Measurements from ENCODE around the gene KCTD13. TPM values are rescaled to one million over a fixed set of nuclear protein-coding genes. Genes with fewer than 3 reads are reported as not detected.

Gene KCTD13
- total RNA-seq, 1 experiment from 2014 or later: 40.7 TPM

DNA sequence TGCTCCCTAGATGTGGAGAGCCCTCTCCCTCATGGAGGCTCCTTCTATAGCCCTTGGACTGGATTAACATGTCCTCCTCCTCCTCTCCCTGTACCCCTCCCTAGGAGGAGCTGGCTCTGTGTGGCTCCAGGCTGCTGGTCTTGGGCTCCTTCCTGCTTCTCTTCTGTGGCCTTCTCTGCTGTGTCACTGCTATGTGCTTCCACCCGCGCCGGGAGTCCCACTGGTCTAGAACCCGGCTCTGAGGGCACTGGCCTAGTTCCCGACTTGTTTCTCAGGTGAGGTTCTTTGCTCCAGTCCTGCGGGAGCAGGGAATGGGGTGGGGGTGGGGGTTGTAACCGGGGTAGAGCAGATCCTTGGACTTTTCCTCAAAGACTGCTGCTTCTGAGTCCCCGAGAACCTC lies 45.3 kb upstream of the KCTD13 start (continued):
- TF ChIP-seq ZBTB33 (IDR thresholded peaks at IDR 0.05; ENCODE audit: extremely low read depth, insufficient replicate concordance, low read length): no peak
- TF ChIP-seq TCF7L2 (IDR thresholded peaks at IDR 0.05; ENCODE audit: borderline replicate concordance, extremely low read depth, insufficient read depth, insufficient read length): no peak
- TF ChIP-seq YY1 (IDR thresholded peaks at IDR 0.05; ENCODE audit: extremely low read depth, insufficient replicate concordance, low read depth, low read length): no peak
- no peak for TF ChIP-seq SRF (IDR thresholded peaks at IDR 0.05; ENCODE audit: low read depth)
- TF ChIP-seq SIN3A (IDR thresholded peaks at IDR 0.05; ENCODE audit: low read depth): no peak
- no peak for TF ChIP-seq POLR2A (IDR thresholded peaks at IDR 0.05; ENCODE audit: borderline replicate concordance, extremely low read depth, insufficient read depth, insufficient read length)
- no peak for TF ChIP-seq POLR2AphosphoS5 (IDR thresholded peaks at IDR 0.05; ENCODE audit: low read depth, low read length)
- TF ChIP-seq CBX3 (IDR thresholded peaks at IDR 0.05; ENCODE audit: low read depth): no peak

GRCh38 chr16:29968205-29968604 lies 42.2 kb upstream of the KCTD13 start:
- H3K79me2 ChIP-seq (ENCODE audit: insufficient read depth, low read length): no peaks in the 10 kb centered on the region
- DNase-seq (ENCODE audit: low read depth, low spot score): no peak
- no TSS peak for BruUV-seq (replicated peaks)
- peaks cover 0 to 8% of the 10 kb centered on the region in 2 experiments; a peak in 3 of 4 replicates for H3K4me1 ChIP-seq (ENCODE audit: control insufficient read depth in 1 of 2, insufficient read depth in 2 of 2, low read length in 2 of 2)
- no peak for ATAC-seq
- H4K20me1 ChIP-seq (ENCODE audit: insufficient read depth): no peaks in the 10 kb centered on the region
- no peak overlapping the region for H3K4me3 ChIP-seq (replicated peaks in 1 of 2; ENCODE audit: low read depth in 1 of 2, low read length in 2 of 2)
- no peak overlapping the region for H2AFZ ChIP-seq (ENCODE audit: low read depth, low read length, poor library complexity, severe bottlenecking)
- ChIA-PET CTCF (no interaction called here), POLR2A (no interaction called here), RAD21 (ENCODE audit: low non-redundant PET in 1 of 2, low total read pairs in 2 of 2, uncharacterized antibody in 2 of 2, unreplicated experiment in 2 of 2) (no interaction called here)
- no peak overlapping the region for H3K27ac ChIP-seq (ENCODE audit: low read depth, low read length)
- no peaks in the 10 kb centered on the region for H3K9me2 ChIP-seq (ENCODE audit: insufficient read depth)
- no peaks in the 10 kb centered on the region for H3K27me3 ChIP-seq (ENCODE audit: insufficient read depth, low read length)
- no peak overlapping the region for H3K9ac ChIP-seq (ENCODE audit: low read length)
- no peaks in the 10 kb centered on the region; a peak in 1 of 4 replicates for H3K9me3 ChIP-seq (ENCODE audit: control insufficient read depth in 1 of 2, insufficient read depth in 1 of 2, low read depth in 1 of 2, low read length in 2 of 2)
- intact Hi-C loops (cut with micrococcal nuclease): no loop called here
- H3K36me3 ChIP-seq (ENCODE audit: control insufficient read depth in 1 of 2, insufficient read depth in 2 of 2, low read length in 2 of 2): peaks cover 0 to 5% of the 10 kb centered on the region in 2 experiments; a peak in 2 of 4 replicates
- H3K4me2 ChIP-seq (ENCODE audit: low read length): no peak overlapping the region
- TF ChIP-seq POLR2A (IDR thresholded peaks at IDR 0.05; ENCODE audit: borderline replicate concordance, extremely low read depth, insufficient read depth, insufficient read length): no peak
- no peak for TF ChIP-seq SIN3A (IDR thresholded peaks at IDR 0.05; ENCODE audit: low read depth)
- TF ChIP-seq CBX3 (IDR thresholded peaks at IDR 0.05; ENCODE audit: low read depth): no peak
- no peak for TF ChIP-seq REST (IDR thresholded peaks at IDR 0.05; ENCODE audit: low read depth)
- no peak for TF ChIP-seq EZH2 (IDR thresholded peaks at IDR 0.05)
- TF ChIP-seq CEBPB (IDR thresholded peaks at IDR 0.05; ENCODE audit: low read depth): no peak
- TF ChIP-seq POLR2AphosphoS5 (IDR thresholded peaks at IDR 0.05; ENCODE audit: low read depth, low read length): no peak
- TF ChIP-seq ATF3 (IDR thresholded peaks at IDR 0.05): no peak
- no peak for TF ChIP-seq ZBTB33 (IDR thresholded peaks at IDR 0.05; ENCODE audit: extremely low read depth, insufficient replicate concordance, low read length)
- TF ChIP-seq RAD21 (IDR thresholded peaks at IDR 0.05; ENCODE audit: low read depth): no peak
- TF ChIP-seq ZFX (IDR thresholded peaks at IDR 0.05): no peak
- TF ChIP-seq JUND (IDR thresholded peaks at IDR 0.05): no peak
- no peak for TF ChIP-seq TCF7L2 (IDR thresholded peaks at IDR 0.05; ENCODE audit: borderline replicate concordance, extremely low read depth, insufficient read depth, insufficient read length)

Measured in HCT116 (cell line).